Esophagus muscularis mucosa (tissue), 3 donors: ENCODE data around the gene SMIM14.

Source experiments
- CTCF ChIP-seq, 3 experiments: fragments of 200-600 bp in 2 of 3; fragments of 450-650 bp in 1 of 3; sonication (generic) in 2 of 3; IDR thresholded peaks; one replicate each; pipeline ENCODE4 v1.5.1; 2017 to 2019; ENCODE audit warnings: antibody characterized with exemption in 3 of 3, mild to moderate bottlenecking in 2 of 3, moderate library complexity in 1 of 3
- POLR2A ChIP-seq: fragments of 450-650 bp; IDR thresholded peaks from one replicate; pipeline ENCODE4 v1.6.1; 2017; ENCODE audit warnings: antibody characterized with exemption, moderate library complexity, mild to moderate bottlenecking, low read depth
- POLR2AphosphoS5 ChIP-seq, 2 donors: sonication (generic); formaldehyde crosslinking; IDR thresholded peaks; one replicate each; pipeline ENCODE4 v1.6.1; 2017; ENCODE audit warnings: antibody characterized with exemption in 2 of 2

- TF ChIP-seq CTCF (IDR thresholded peaks at IDR 0.05) (no peak), POLR2A (no peak), POLR2AphosphoS5 (IDR thresholded peaks at IDR 0.05) (no peak)
These were observed 2.8 kb upstream of the SMIM14 start for GRCh38 chr4:39641451-39641850.
